ENCODE data around the gene MROH7.

Gene MROH7

GRCh38 chr1:54710434-54710833, 68.8 kb downstream of the MROH7 start:
- TF ChIP-seq CTCF (IDR thresholded peaks at IDR 0.05; ENCODE audit: control insufficient read depth, insufficient read depth, low read depth, low read length, missing control alignments): no peak
- DNase-seq (ENCODE audit: low read depth): no peak
- H3K4me3 ChIP-seq (ENCODE audit: control insufficient read depth, low read depth, low read length): no peak overlapping the region

GRCh38 chr1:54710841-54711240, 69.3 kb downstream of the MROH7 start:
- DNase-seq (ENCODE audit: low read depth): no peak
- no peak for TF ChIP-seq CTCF (IDR thresholded peaks at IDR 0.05; ENCODE audit: control insufficient read depth, insufficient read depth, low read depth, low read length, missing control alignments)
- H3K4me3 ChIP-seq (ENCODE audit: control insufficient read depth, low read depth, low read length): no peak overlapping the region

GRCh38 chr1:54711536-54711935, 70.0 kb downstream of the MROH7 start:
- DNase-seq (ENCODE audit: low read depth): no peak
- TF ChIP-seq CTCF (IDR thresholded peaks at IDR 0.05; ENCODE audit: control insufficient read depth, insufficient read depth, low read depth, low read length, missing control alignments): no peak
- no peak overlapping the region for H3K4me3 ChIP-seq (ENCODE audit: control insufficient read depth, low read depth, low read length)

- DNase-seq (ENCODE audit: low read depth): no peak
- TF ChIP-seq CTCF (IDR thresholded peaks at IDR 0.05; ENCODE audit: control insufficient read depth, insufficient read depth, low read depth, low read length, missing control alignments): no peak
- no peak overlapping the region for H3K4me3 ChIP-seq (ENCODE audit: control insufficient read depth, low read depth, low read length)
Measured at GRCh38 chr1:54714881-54715492, 73.4 kb downstream of the MROH7 start.

- TF ChIP-seq CTCF (IDR thresholded peaks at IDR 0.05; ENCODE audit: control insufficient read depth, insufficient read depth, low read depth, low read length, missing control alignments): no peak
- peak within 1 kb of the TSS; percentile 80 for H3K4me3 ChIP-seq (ENCODE audit: control insufficient read depth, low read depth, low read length)
- DNase-seq (ENCODE audit: low read depth): peak; percentile 18
Measured at GRCh38 chr1:54715493-54716298, 74.1 kb downstream of the MROH7 start, which contains the start of gene TTC4. Gene TTC4 (plus strand): TSS chr1:54715861. CDS start chr1:54715909, 48 bp downstream.

- H3K4me3 ChIP-seq (ENCODE audit: control insufficient read depth, low read depth, low read length): peak overlapping the region; percentile 80
- DNase-seq (ENCODE audit: low read depth): peak; percentile 17
- no peak for TF ChIP-seq CTCF (IDR thresholded peaks at IDR 0.05; ENCODE audit: control insufficient read depth, insufficient read depth, low read depth, low read length, missing control alignments)
Measured at GRCh38 chr1:54716299-54717047, 74.9 kb downstream of the MROH7 start.

All from AG09309 (cell line).